GM06990 (cell line): Measurements from ENCODE around the gene RSRC2.

Experiments used
- DNase-seq: peaks from one replicate; pipeline ENCODE4 v3.0.0-alpha.2; 2011; ENCODE audit not compliant: insufficient read length; ENCODE audit errors: extremely low read depth
- H3K27me3 ChIP-seq: replicated peaks from 2 replicates; pipeline ENCODE4 v1.6.0; 2011; ENCODE audit warnings: low read length; ENCODE audit not compliant: control insufficient read depth, insufficient read depth
- H3K36me3 ChIP-seq: 2 replicates; pipeline ENCODE4 v1.5.1; 2011; ENCODE audit warnings: low read length; ENCODE audit not compliant: control insufficient read depth, insufficient read depth
- H3K4me3 ChIP-seq: replicated peaks from 2 replicates; pipeline ENCODE4 v1.5.1; 2011; ENCODE audit warnings: low read depth, mild to moderate bottlenecking, control low read depth, low read length
- TF ChIP-seq, protein P1 (sequence below): IDR thresholded peaks from 2 replicates; pipeline ENCODE4 v1.5.1; 2011; ENCODE audit warnings: low read length, control low read depth, mild to moderate bottlenecking, inconsistent platforms; ENCODE audit not compliant: insufficient read depth, poor library complexity, severe bottlenecking

RSRC2 gene

DNA sequence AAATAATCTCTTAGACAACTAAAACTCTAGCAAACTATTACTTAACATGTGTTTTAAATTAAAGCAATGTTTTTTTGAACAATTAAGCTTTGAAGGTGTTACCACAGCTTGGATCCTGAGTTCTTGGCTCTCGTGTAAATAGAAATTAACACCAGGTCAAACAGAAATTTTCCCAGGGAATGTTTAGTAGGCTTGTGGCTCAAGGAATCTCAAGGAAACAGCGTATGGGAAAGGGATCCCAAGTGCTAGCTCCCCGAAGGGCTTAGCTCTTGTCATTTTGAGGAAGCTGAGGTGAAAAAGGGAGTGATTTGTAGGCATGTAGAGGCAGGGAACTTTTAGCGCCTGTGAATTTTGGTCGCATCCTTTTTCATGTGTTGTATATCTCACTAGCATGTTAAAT lies 11.8 kb upstream of the RSRC2 start:
- Histone ChIP-seq H3K36me3 (peaks cover 6% of the 10 kb centered on the region), H3K27me3 (no peaks in the 10 kb centered on the region), H3K4me3 (no peak overlapping the region)
- TF ChIP-seq, protein P1, sequence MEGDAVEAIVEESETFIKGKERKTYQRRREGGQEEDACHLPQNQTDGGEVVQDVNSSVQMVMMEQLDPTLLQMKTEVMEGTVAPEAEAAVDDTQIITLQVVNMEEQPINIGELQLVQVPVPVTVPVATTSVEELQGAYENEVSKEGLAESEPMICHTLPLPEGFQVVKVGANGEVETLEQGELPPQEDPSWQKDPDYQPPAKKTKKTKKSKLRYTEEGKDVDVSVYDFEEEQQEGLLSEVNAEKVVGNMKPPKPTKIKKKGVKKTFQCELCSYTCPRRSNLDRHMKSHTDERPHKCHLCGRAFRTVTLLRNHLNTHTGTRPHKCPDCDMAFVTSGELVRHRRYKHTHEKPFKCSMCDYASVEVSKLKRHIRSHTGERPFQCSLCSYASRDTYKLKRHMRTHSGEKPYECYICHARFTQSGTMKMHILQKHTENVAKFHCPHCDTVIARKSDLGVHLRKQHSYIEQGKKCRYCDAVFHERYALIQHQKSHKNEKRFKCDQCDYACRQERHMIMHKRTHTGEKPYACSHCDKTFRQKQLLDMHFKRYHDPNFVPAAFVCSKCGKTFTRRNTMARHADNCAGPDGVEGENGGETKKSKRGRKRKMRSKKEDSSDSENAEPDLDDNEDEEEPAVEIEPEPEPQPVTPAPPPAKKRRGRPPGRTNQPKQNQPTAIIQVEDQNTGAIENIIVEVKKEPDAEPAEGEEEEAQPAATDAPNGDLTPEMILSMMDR: no peak
- no peak for DNase-seq

GRCh38 chr12:122537021-122537420 lies 10.3 kb upstream of the RSRC2 start:
- Histone ChIP-seq H3K36me3 (peaks cover 5% of the 10 kb centered on the region), H3K4me3 (no peak overlapping the region), H3K27me3 (no peaks in the 10 kb centered on the region)
- no peak for DNase-seq
- TF ChIP-seq, protein P1: no peak

DNA sequence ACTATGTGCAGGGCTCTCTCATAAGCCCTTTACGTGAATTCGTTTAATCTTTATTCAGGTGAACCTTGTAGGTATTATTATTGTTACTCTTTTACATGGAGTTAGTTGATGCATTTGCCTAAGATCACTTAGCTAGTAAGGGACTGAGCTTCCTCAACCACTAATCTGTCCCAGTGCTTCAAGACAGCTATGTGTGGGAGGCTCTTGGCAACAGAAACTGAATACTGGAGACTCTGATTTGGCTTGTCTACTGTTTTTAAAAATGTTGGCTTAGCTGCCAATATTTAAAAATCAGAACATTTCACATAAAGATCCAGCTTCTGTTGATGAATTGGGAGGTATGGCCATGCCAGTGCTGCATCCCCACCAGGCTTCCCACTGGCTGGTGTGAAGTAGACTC lies 7.1 kb upstream of the RSRC2 start:
- peaks cover 5% of the 10 kb centered on the region for H3K36me3 ChIP-seq
- DNase-seq: no peak
- TF ChIP-seq, protein P1: no peak
- no peaks in the 10 kb centered on the region for H3K27me3 ChIP-seq
- no peak overlapping the region for H3K4me3 ChIP-seq

DNA sequence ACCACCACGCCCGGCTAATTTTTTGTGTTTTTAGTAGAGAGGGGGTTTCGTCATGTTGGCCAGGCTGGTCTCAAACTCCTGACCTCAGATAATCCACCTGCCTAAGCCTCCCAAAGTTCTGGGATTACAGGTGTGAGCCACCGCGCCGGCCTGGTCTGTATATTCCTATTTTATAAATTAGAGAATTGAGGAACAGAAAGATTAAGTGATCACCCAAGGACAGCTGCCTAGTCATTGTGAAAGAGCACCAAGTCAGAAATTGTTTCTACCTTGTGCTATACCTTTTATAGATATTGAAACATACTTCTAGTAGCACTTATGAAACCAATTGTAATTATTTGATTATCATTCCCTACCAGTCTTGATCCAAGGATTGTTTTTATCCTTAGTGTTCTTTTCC lies 2.3 kb upstream of the RSRC2 start:
- Histone ChIP-seq H3K4me3 (no peak overlapping the region; the same call in 1 of the 2 replicates), H3K27me3 (no peaks in the 10 kb centered on the region), H3K36me3 (no peaks in the 10 kb centered on the region; the same call in 1 of the 2 replicates)
- no peak for DNase-seq
- TF ChIP-seq, protein P1: no peak

- H3K27me3 ChIP-seq: no peaks in the 10 kb centered on the region
- peak overlapping the region; percentile 88 for H3K4me3 ChIP-seq
- DNase-seq: no peak
- TF ChIP-seq, protein P1: no peak
- H3K36me3 ChIP-seq: no peaks in the 10 kb centered on the region; the same call in 1 of the 2 replicates
Observed at GRCh38 chr12:122528582-122528981, 1.8 kb upstream of the RSRC2 start.

DNA sequence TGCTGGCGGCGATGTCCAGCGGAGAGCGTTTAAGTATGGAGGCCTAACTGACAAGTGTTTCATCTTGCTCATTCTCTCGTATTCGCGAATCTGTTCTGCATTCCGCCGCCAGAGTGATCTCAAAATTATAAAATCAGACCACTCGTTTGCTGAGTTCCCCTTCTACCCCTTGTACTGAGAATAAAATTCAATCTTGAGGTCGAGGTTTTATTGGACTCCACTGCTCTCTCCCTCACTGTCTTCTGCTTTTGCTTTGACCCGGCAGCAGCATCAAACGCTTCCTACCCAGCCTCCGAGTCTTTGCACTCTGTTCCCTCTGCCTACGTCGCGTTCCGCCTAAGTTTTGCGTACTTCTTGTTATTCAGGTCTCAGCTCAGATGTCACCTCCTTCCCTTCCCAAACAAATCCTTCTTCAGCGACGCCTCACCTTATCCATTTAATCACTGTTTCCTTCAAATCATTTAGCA lies 775 bp upstream of the RSRC2 start:
- TF ChIP-seq, protein P1: no peak
- no peak for DNase-seq
- Histone ChIP-seq H3K27me3 (no peaks in the 10 kb centered on the region), H3K4me3 (peak overlapping the region; percentile 88), H3K36me3 (no peaks in the 10 kb centered on the region)
